WTC11 (cell line): ENCODE measurements around the gene KLHL35. TPM values are rescaled to one million over a fixed set of nuclear protein-coding genes. Genes with fewer than 3 reads are reported as not detected.

ENCODE experiments used
- E2F4 ChIP-seq: sonication (generic); formaldehyde crosslinking; IDR thresholded peaks from 2 replicates; pipeline ENCODE4 v1.8.1; 2022; ENCODE audit warnings: low read depth, mild to moderate bottlenecking, moderate library complexity, missing genetic modification reagents, borderline replicate concordance
- ERG ChIP-seq: fragments of 250-450 bp; sonication (Bioruptor Pico); IDR thresholded peaks from 2 replicates; pipeline ENCODE4 v1.8.0; 2021; ENCODE audit warnings: mild to moderate bottlenecking
- FOXK1 ChIP-seq: sonication (generic); formaldehyde crosslinking; IDR thresholded peaks from 2 replicates; pipeline ENCODE4 v1.8.0; 2022; ENCODE audit warnings: mild to moderate bottlenecking, moderate library complexity, missing genetic modification reagents
- FOXP4 ChIP-seq: sonication (generic); formaldehyde crosslinking; IDR thresholded peaks from 2 replicates; pipeline ENCODE4 v1.8.0; 2022; ENCODE audit warnings: mild to moderate bottlenecking, missing genetic modification reagents
- GTF2I ChIP-seq: fragments of 250-450 bp; sonication (Bioruptor Pico); conservative IDR thresholded peaks from 2 replicates; pipeline ENCODE4 v1.4.0; 2021; ENCODE audit warnings: mild to moderate bottlenecking
- JAZF1 ChIP-seq: fragments of 250-450 bp; sonication (Bioruptor Pico); IDR thresholded peaks from 2 replicates; pipeline ENCODE4 v1.9.0; 2021; ENCODE audit warnings: moderate library complexity, mild to moderate bottlenecking, inconsistent platforms
- MYBL2 ChIP-seq: sonication (generic); formaldehyde crosslinking; IDR thresholded peaks from 2 replicates; pipeline ENCODE4 v1.8.1; 2023; ENCODE audit warnings: mild to moderate bottlenecking, moderate library complexity, missing genetic modification reagents
- TEAD4 ChIP-seq: sonication (generic); formaldehyde crosslinking; IDR thresholded peaks from 2 replicates; pipeline ENCODE4 v1.8.0; 2022; ENCODE audit warnings: mild to moderate bottlenecking, missing genetic modification reagents
- TP53 ChIP-seq: sonication (generic); formaldehyde crosslinking; IDR thresholded peaks from 2 replicates; pipeline ENCODE4 v1.8.1; 2023; ENCODE audit warnings: mild to moderate bottlenecking, missing genetic modification reagents
- USF1 ChIP-seq: sonication (generic); formaldehyde crosslinking; IDR thresholded peaks from 2 replicates; pipeline ENCODE4 v1.8.0; 2022; ENCODE audit warnings: mild to moderate bottlenecking, missing genetic modification reagents
- ZBTB21 ChIP-seq: sonication (generic); formaldehyde crosslinking; IDR thresholded peaks from 2 replicates; pipeline ENCODE4 v1.8.1; 2023; ENCODE audit warnings: mild to moderate bottlenecking, missing genetic modification reagents, borderline replicate concordance
- ZNF281 ChIP-seq: sonication (generic); formaldehyde crosslinking; IDR thresholded peaks from 2 replicates; pipeline ENCODE4 v1.8.0; 2023; ENCODE audit warnings: mild to moderate bottlenecking, missing genetic modification reagents
- total RNA-seq: library from RNA; stranded (reverse); gene quantifications from 3 replicates; pipeline ENCODE4 v1.2.3, GENCODE V29; 2021
- TF ChIP-seq, protein P1 (sequence below): fragments of 250-450 bp; sonication (Bioruptor Pico); IDR thresholded peaks from 2 replicates; pipeline ENCODE4 v1.9.0; 2021; ENCODE audit warnings: mild to moderate bottlenecking, borderline replicate concordance

The KLHL35 gene
- total RNA-seq, 1 experiment from 2014 or later: 0.22 TPM

DNA sequence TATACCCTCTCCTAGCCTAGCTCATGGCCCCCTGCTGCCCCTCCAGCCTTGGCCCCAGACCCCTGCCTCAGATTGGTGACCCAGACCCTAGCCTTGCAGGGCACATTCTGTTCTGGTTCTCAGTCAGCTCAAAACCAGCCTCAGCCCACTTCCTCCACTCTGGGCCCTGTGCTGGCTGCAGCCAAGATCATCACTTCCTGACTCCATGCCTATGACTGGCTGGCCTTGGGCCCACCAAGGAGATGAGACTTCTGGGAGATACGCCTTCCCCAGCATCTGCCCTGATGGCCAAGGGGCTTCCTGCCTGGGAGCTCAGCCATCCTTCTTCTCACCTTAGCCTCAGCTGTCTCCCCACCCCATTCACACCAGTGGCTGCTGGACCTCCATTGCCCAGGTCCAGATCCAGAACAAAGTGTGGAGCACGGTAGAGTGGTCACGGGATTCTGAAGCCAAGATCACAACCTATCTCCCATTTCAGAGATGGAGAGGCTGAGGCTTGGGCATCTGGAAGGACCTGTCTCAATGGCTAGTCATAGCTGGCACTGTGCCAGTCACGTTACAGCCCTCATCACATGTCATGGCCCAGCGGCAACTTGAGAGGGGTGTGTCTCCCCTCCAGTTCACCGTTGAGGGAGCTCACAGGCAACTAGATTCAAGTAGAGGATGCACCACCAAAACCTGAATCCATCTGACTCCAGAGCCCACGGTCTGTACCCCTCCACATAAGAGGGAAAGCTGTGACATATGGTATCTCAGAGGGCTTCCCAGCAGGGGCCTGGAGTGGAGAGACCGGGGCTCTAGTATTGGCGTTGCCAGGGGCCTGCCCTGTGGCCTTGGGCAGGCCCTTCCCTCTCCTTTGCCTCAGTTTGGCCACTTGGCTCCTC, 43.0 kb upstream of the KLHL35 start (continued):
- TF ChIP-seq, protein P1, sequence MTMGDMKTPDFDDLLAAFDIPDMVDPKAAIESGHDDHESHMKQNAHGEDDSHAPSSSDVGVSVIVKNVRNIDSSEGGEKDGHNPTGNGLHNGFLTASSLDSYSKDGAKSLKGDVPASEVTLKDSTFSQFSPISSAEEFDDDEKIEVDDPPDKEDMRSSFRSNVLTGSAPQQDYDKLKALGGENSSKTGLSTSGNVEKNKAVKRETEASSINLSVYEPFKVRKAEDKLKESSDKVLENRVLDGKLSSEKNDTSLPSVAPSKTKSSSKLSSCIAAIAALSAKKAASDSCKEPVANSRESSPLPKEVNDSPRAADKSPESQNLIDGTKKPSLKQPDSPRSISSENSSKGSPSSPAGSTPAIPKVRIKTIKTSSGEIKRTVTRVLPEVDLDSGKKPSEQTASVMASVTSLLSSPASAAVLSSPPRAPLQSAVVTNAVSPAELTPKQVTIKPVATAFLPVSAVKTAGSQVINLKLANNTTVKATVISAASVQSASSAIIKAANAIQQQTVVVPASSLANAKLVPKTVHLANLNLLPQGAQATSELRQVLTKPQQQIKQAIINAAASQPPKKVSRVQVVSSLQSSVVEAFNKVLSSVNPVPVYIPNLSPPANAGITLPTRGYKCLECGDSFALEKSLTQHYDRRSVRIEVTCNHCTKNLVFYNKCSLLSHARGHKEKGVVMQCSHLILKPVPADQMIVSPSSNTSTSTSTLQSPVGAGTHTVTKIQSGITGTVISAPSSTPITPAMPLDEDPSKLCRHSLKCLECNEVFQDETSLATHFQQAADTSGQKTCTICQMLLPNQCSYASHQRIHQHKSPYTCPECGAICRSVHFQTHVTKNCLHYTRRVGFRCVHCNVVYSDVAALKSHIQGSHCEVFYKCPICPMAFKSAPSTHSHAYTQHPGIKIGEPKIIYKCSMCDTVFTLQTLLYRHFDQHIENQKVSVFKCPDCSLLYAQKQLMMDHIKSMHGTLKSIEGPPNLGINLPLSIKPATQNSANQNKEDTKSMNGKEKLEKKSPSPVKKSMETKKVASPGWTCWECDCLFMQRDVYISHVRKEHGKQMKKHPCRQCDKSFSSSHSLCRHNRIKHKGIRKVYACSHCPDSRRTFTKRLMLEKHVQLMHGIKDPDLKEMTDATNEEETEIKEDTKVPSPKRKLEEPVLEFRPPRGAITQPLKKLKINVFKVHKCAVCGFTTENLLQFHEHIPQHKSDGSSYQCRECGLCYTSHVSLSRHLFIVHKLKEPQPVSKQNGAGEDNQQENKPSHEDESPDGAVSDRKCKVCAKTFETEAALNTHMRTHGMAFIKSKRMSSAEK (CRISPR knock-in tag): no peak
- no peak for TF ChIP-seq MYBL2 (CRISPR knock-in tag)
- no peak for TF ChIP-seq ZBTB21
- TF ChIP-seq GTF2I (CRISPR knock-in tag): no peak
- no peak for TF ChIP-seq TP53 (CRISPR knock-in tag)
- no peak for TF ChIP-seq JAZF1 (CRISPR knock-in tag)
- no peak for TF ChIP-seq FOXK1 (CRISPR knock-in tag)
- no peak for TF ChIP-seq ZNF281 (CRISPR knock-in tag)
- TF ChIP-seq USF1: no peak
- TF ChIP-seq TEAD4 (CRISPR knock-in tag): no peak
- no peak for TF ChIP-seq E2F4 (CRISPR knock-in tag)
- TF ChIP-seq FOXP4 (CRISPR knock-in tag): no peak
- no peak for TF ChIP-seq ERG (CRISPR knock-in tag)
